Spleen (tissue), 11 donors: ENCODE data around the gene KIAA0825. TPM values are rescaled to one million over a fixed set of nuclear protein-coding genes. Genes with fewer than 3 reads are reported as not detected.

Experiments used
- DNase-seq: peaks from one replicate; pipeline ENCODE4 v3.0.0-alpha.2; 2020
- H3K27ac ChIP-seq, 8 donors: fragments of 200-600 bp; sonication (generic) in 7 of 8; 1 replicate in 4 of 8; 2 replicates in 4 of 8; pipeline versions ENCODE4 v1.5.0 to v1.8.0; 2016 to 2021; ENCODE audit warnings: inconsistent platforms in 4 of 8, mild to moderate bottlenecking in 4 of 8, moderate library complexity in 1 of 8
- H3K27me3 ChIP-seq, 7 donors: fragments of 200-600 bp; sonication (generic) in 6 of 7; replicated peaks in 1 of 7; 1 replicate in 4 of 7; 2 replicates in 3 of 7; pipeline versions ENCODE4 v1.5.0 to v1.8.0; 2016 to 2021; ENCODE audit warnings: inconsistent platforms in 3 of 7, mild to moderate bottlenecking in 1 of 7
- H3K36me3 ChIP-seq, 6 donors: fragments of 200-600 bp; sonication (generic) in 5 of 6; 1 replicate in 4 of 6; 2 replicates in 2 of 6; pipeline versions ENCODE4 v1.5.0 to v1.8.0; 2016 to 2021; ENCODE audit warnings: inconsistent platforms in 2 of 6
- H3K4me1 ChIP-seq, 6 donors: fragments of 200-600 bp; sonication (generic) in 5 of 6; 1 replicate in 3 of 6; 2 replicates in 3 of 6; pipeline versions ENCODE4 v1.5.0 to v1.8.0; 2016 to 2021; ENCODE audit warnings: inconsistent platforms in 3 of 6
- H3K4me3 ChIP-seq, 8 donors: fragments of 200-600 bp; sonication (generic) in 7 of 8; 1 replicate in 4 of 8; 2 replicates in 4 of 8; pipeline versions ENCODE4 v1.5.0 to v1.8.0; 2016 to 2021; ENCODE audit warnings: inconsistent platforms in 4 of 8, mild to moderate bottlenecking in 4 of 8, moderate library complexity in 2 of 8
- H3K9me3 ChIP-seq, 8 donors: fragments of 200-600 bp; sonication (generic) in 7 of 8; 1 replicate in 4 of 8; 2 replicates in 4 of 8; pipeline versions ENCODE4 v1.5.0 to v1.8.0; 2016 to 2021; ENCODE audit warnings: inconsistent platforms in 4 of 8
- CTCF ChIP-seq, 11 experiments: fragments of 200-600 bp in 7 of 11; fragments of 450-650 bp in 4 of 11; sonication (generic) in 4 of 11; IDR thresholded peaks in 8 of 11; conservative IDR thresholded peaks in 3 of 11; 1 replicate in 7 of 11; 2 replicates in 4 of 11; pipeline versions ENCODE4 v1.4.0 to v1.8.0; 2016 to 2021; ENCODE audit warnings: antibody characterized with exemption in 11 of 11, inconsistent platforms in 4 of 11, mild to moderate bottlenecking in 1 of 11
- POLR2A ChIP-seq, 3 donors: fragments of 450-650 bp; IDR thresholded peaks; one replicate each; pipeline ENCODE4 v1.5.1; 2017; ENCODE audit warnings: antibody characterized with exemption in 3 of 3, mild to moderate bottlenecking in 1 of 3
- POLR2AphosphoS5 ChIP-seq, 3 donors: sonication (generic); formaldehyde crosslinking; IDR thresholded peaks; one replicate each; pipeline ENCODE4 v1.5.1; 2017; ENCODE audit warnings: antibody characterized with exemption in 3 of 3
- WGBS, 5 donors: extraction: QIAGEN DNeasy Blood & Tissue Kit in 3 of 5; methylation state at CpG; one replicate each; pipeline versions ENCODE4 v1.1.5 to v1.1.7; 2013 to 2018; 5-methylcytosine and 5-hydroxymethylcytosine counted together
- intact Hi-C: fragments of 100-400 bp; cut with DNase I; formaldehyde crosslinking; loops from one replicate; pipeline ENCODE4 v1.15.0; 2023; ENCODE audit warnings: low total_unique reads
- polyA plus RNA-seq, 3 donors: library from polyadenylated mRNA; stranded (reverse); fragments of 200-250 nt; gene quantifications; one replicate each; pipeline ENCODE4 v1.2.1, GENCODE V29; 2013
- total RNA-seq, 7 donors: library from RNA; depleted of rRNA in 3 of 7; stranded (reverse); fragments of >200 nt in 3 of 7; fragmentation: NEBNext Ultra II Directional in 4 of 7; extraction: Animal tissue kit (Norgen Biotek cat#: 25700) in 4 of 7; gene quantifications; one replicate each; pipeline versions ENCODE4 v1.1.0 to v1.2.1, GENCODE V29; 2016 to 2021
- donor health status: healthy with polysubstance abuse.
- donor health status: DM: no; HTN: no; CAD: no; lungs with moderate emphysema.
- donor health status: DM: no; HTN: no; CAD: no.
- donor health status: Bipolar disorder and iron deficiency.
- donor health status: healthy.
- donor health status: DM: no; HTN: no; CAD: no.
- donor health status: DM: yes; HTN: yes; CAD: no.

KIAA0825 gene
- total and polyA plus RNA-seq, 10 donors: 0.20 to 13.5 (median 6.0) TPM

GRCh38 chr5:94505327-94506068 lies 112.9 kb downstream of the KIAA0825 start:
- H3K27ac ChIP-seq: no peak overlapping the region
- 77 to 86% (median 78%) methylated on average over 3 of the region's 3 CpGs for WGBS, 5 donors
- no peak for DNase-seq
- H3K4me1 ChIP-seq: no peaks in the 10 kb centered on the region
- no peaks in the 10 kb centered on the region for H3K9me3 ChIP-seq
- TF ChIP-seq POLR2A (IDR thresholded peaks at IDR 0.05): no peak
- no peak for TF ChIP-seq POLR2AphosphoS5 (IDR thresholded peaks at IDR 0.05)
- TF ChIP-seq CTCF (IDR thresholded peaks at IDR 0.05 in 8 of 11, conservative IDR thresholded peaks at IDR 0.05 in 3 of 11): no peak
- intact Hi-C loops: no loop called here
- no peak overlapping the region for H3K4me3 ChIP-seq
- no peaks in the 10 kb centered on the region for H3K27me3 ChIP-seq
- no peaks in the 10 kb centered on the region for H3K36me3 ChIP-seq

- no peak for DNase-seq
- Histone ChIP-seq H3K4me1 (no peaks in the 10 kb centered on the region), H3K36me3 (no peaks in the 10 kb centered on the region), H3K4me3 (no peak overlapping the region), H3K27ac (no peak overlapping the region), H3K9me3 (no peaks in the 10 kb centered on the region), H3K27me3 (no peaks in the 10 kb centered on the region)
- 86 to 97% (median 93%) methylated on average over 1 of the region's 1 CpG for WGBS, 5 donors
- intact Hi-C loops: no loop called here
- no peak for TF ChIP-seq POLR2AphosphoS5 (IDR thresholded peaks at IDR 0.05)
- no peak for TF ChIP-seq POLR2A (IDR thresholded peaks at IDR 0.05)
- no peak for TF ChIP-seq CTCF (IDR thresholded peaks at IDR 0.05 in 8 of 11, conservative IDR thresholded peaks at IDR 0.05 in 3 of 11)
These were observed 114.7 kb downstream of the KIAA0825 start for GRCh38 chr5:94503677-94504076.

GRCh38 chr5:94501365-94501764 lies 117.0 kb downstream of the KIAA0825 start:
- no peaks in the 10 kb centered on the region for H3K36me3 ChIP-seq
- intact Hi-C loops: no loop called here
- TF ChIP-seq POLR2AphosphoS5 (IDR thresholded peaks at IDR 0.05) (no peak), POLR2A (IDR thresholded peaks at IDR 0.05) (no peak), CTCF (IDR thresholded peaks at IDR 0.05 in 8 of 11, conservative IDR thresholded peaks at IDR 0.05 in 3 of 11) (no peak)
- H3K9me3 ChIP-seq: no peaks in the 10 kb centered on the region
- no peaks in the 10 kb centered on the region for H3K4me1 ChIP-seq
- H3K27ac ChIP-seq: no peak overlapping the region
- no peak for DNase-seq
- H3K27me3 ChIP-seq: no peaks in the 10 kb centered on the region
- 62 to 80% (median 63%) methylated on average over 1 of the region's 1 CpG for WGBS, 5 donors
- H3K4me3 ChIP-seq: no peak overlapping the region

- Histone ChIP-seq H3K4me1 (no peaks in the 10 kb centered on the region), H3K36me3 (no peaks in the 10 kb centered on the region), H3K27me3 (no peaks in the 10 kb centered on the region), H3K4me3 (no peak overlapping the region), H3K9me3 (no peaks in the 10 kb centered on the region), H3K27ac (no peak overlapping the region)
- intact Hi-C loops: no loop called here
- TF ChIP-seq POLR2A (IDR thresholded peaks at IDR 0.05) (no peak), CTCF (IDR thresholded peaks at IDR 0.05 in 8 of 11, conservative IDR thresholded peaks at IDR 0.05 in 3 of 11) (no peak), POLR2AphosphoS5 (IDR thresholded peaks at IDR 0.05) (no peak)
- no peak for DNase-seq
- 90 to 97% (median 95%) methylated on average over 3 of the region's 3 CpGs for WGBS, 5 donors
These were observed 118.6 kb downstream of the KIAA0825 start for GRCh38 chr5:94499806-94500205.
